ENCODE results near the gene NPFF.
"Not testable (repeated sequence)": the region's sequence is repeated elsewhere in the genome, so short reads cannot be mapped to it uniquely, and the experiment has no call there.

The NPFF gene

DNA sequence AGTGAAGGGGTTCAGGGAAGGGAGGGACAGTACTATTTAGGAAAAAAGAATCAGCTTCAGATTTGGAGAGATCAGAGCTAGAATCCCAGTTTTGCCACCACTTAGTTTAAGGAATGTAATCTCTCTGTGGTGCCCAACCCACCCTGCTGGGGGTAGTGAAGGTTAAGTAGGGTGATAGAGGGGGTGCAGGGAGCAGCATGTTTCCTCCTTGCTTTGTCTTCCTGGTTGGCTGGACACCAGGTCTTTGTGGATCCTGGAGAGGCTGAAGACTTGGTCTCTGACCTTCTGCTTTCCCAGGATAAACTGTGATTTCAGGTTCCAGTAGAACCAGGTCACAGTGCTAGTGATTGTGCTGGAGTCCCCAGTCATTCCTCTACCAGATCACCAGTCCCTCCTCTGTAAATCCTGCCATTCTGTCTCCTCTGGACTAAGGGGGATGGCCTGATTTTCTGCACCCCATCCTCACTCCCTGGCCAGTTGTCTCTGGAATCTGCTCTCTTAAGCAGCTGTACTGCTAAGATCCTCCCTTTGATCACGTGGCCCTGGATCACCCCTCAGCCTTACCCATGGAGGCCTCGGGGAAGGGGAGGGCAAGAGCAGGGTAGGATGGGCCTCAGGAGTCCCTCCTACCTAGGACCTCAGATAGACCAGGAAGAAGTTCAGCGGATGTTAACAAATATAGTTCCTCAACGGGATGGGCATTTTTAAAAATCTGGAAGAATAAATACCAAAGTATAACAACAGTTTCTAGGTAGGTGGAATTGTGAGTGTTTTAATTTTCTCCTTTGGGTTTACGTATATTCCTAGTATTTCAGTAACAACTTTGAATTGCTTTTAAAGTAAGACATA is 11.2 kb downstream of the NPFF start:
- no peak for DNase-seq (ENCODE audit: low spot score)

DNA sequence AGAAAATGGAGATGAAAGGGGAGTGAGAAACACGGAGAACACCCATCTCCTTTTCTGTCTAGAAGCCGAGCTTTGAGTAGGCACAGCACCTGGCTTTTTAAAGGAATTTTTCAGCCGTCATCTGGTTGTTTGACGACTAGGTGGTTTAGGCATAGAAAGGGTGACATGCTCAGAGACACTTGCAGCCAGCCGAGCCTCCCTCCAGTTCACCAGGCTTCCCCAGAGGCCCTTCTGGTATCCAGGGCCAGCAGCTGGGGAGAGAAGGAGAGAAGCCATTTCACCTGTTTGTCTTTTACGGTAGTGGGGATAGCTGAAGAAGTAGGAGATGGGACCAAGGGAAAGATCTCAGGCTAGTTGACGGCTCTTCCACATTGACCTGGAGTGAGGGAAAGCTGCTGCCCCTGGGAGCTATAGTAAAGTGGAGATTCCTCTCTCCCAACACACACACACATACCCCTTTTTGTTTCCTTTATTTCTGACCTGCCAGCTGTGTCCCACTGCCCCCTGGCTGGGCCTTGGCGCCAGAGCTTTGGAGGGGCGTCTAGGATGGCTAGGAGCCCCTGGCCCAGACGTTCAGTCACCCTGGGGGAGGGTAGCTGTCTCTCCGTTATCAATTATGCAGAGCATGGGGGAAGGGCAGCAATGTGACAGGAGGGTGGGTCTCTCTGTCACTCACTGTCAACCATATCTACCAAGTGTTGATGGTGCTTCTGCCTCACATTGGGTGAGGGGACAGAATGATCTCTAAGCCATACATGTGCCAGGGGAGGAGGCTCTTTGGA is 13.5 kb downstream of the NPFF start:
- no peak for DNase-seq (ENCODE audit: low spot score)

DNA sequence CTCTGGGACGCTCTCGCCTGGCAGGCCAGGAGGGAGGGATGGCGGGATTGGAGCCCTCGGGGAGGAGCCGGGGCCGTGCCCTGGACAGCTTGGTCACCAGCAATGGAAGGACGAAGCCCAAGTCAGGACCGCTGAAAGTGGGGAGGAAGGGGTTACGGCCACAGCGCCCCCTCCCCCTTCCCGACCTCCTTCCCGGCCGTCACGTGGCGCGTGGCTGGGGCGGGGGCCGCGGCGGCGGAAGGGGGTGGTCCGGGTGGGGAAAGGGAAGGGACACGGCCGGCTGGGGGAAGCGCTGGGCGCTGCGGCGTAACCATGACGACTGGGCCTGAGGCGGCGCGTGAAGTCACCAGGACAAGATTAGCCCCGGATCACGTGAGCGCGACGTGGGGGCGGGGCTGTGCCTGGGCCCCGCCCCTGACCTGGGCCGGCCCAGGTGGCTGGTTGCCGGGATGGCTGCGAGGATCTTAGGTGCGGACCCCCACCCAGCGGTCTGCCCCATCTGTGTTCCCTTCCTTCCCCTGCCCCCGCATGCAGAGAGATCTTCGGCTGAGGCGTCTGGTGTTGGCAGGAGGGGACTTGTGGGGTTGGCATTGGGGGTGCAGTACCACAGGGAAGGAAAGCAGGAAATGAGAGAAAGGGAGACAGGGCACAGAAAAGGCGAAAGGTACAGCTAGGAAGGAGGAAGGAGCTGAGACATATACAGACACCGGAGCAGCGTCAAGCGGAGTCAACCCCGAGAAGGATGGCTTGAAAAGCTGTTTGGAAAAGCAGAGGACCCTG is 14.3 kb downstream of the NPFF start:
- DNase-seq (ENCODE audit: low spot score): peak; percentile 81

- no peak for DNase-seq (ENCODE audit: low spot score)
Measured at GRCh38 chr12:53492188-53492587, 15.1 kb downstream of the NPFF start.

- no peak for DNase-seq (ENCODE audit: low spot score)
Measured at GRCh38 chr12:53489242-53489864, 17.9 kb downstream of the NPFF start.

GRCh38 chr12:53486736-53487487 is 20.4 kb downstream of the NPFF start:
- DNase-seq (ENCODE audit: low spot score): no peak

GRCh38 chr12:53485955-53486735 is 21.1 kb downstream of the NPFF start:
- no peak for DNase-seq (ENCODE audit: low spot score)

GRCh38 chr12:53484686-53485575 is 22.4 kb downstream of the NPFF start:
- no peak for DNase-seq (ENCODE audit: low spot score)

GRCh38 chr12:53483979-53484377 is 23.3 kb downstream of the NPFF start:
- DNase-seq (ENCODE audit: low spot score): no peak

GRCh38 chr12:53483225-53483978 is 23.9 kb downstream of the NPFF start:
- no peak for DNase-seq (ENCODE audit: low spot score)

DNA sequence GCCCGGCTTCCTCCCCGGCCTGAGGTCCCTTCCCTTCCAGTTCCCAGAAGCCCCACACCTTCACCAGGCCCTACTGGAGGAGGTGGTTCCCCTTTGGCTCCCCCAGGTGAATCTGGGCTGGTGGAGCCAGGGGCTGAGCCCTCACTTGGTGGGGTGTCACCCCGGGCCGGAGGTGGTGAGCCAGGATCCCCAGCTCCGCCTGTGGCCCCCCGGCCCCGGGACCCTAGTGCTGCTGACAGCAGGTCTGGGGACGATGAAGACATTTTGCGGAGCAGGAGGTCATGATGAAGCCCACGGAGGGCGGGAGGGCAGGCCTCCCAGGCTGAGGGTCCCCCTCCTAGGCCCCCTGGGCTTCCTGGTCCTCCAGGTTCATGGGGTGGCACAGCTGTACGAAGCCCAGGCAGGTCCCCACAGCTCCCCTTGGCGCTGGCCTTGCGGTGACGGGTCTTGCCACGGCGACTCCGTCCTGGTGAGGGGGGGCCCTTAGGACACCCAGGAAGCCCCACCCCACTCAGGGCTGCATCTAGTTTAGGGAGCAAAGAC is 24.6 kb downstream of the NPFF start:
- DNase-seq (ENCODE audit: low spot score): no peak

DNA sequence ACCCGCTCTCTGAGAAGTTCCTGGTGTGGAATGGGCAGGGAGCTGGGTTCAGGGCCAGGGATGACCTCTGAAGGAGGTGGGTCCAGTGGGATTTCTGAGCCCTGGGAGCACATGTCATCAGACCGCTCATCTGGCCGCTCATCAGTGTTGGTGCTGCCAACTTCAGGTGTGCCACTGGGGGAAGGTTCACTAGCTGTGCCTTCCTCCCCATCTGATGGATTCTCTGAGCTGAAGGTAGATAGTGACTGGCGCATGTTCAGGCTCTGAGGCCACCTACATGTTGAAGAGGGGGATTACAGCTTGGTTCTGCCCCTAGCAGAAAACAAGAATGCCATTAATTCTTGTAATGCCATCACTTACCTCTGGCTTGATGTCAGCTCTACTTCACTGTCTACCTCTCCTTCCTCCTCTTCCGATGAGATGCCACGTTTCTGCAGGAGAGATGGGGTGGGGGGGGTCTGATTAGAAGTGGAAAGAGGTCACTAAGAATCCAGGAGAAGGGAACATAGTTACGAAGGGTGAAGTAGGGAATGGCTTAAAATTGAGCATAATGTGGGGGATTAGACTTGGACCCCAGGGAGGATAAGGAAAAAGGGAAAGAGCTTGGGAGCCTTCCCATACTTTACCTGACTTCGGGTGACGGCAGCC is 25.2 kb downstream of the NPFF start:
- DNase-seq (ENCODE audit: low spot score): peak; percentile 64

DNA sequence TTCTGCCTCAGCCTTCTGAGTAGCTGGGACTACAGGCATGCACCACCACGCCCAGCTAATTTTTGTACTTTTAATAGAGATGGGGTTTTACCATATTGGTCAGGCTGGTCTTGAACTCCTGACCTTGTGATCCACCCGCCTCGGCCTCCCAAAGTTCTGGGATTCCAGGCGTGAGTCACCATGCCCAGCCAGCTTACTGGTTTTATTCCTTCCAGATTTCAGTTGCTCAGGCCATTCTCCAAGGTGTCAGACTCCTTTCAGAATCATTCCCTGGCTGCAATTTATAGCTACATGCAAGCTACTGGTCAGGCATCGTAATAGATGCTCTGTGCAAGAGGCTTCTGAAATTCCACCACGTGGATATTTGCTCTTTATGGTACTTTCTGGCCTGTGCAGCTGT is 25.8 kb downstream of the NPFF start:
- not testable (repeated sequence) for DNase-seq (ENCODE audit: low spot score)

GRCh38 chr12:53480491-53481442 is 26.5 kb downstream of the NPFF start:
- no peak for DNase-seq (ENCODE audit: low spot score)

GRCh38 chr12:53479331-53479730 is 28.0 kb downstream of the NPFF start:
- no peak for DNase-seq (ENCODE audit: low spot score)

- DNase-seq (ENCODE audit: low spot score): no peak
Measured at GRCh38 chr12:53478865-53479264, 28.4 kb downstream of the NPFF start.

DNA sequence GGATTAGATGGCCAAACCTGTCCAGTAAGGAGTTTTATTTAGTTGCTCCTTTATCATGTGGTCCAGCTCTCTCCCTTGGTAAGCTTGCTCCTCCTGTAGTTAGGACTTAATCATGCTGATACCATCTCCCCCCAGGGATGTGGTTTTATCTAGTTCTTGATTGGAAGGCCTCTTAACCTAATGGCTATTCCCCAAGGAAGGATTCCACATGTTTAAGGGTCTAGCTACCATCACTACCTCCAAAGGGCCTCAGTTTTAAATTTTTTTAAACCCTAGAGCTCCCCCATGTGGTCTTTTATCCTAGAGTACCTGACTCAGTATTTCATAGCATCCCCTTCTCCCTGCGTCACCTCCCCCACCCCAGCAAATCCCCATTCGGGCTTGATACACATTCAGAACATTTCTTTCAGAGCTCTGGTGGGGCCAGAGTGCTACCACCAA is 30.5 kb downstream of the NPFF start:
- no peak for DNase-seq (ENCODE audit: low spot score)
